GM18507 (cell line): ENCODE measurements around the gene MEGF10.
"Not testable (repeated sequence)": the region's sequence is repeated elsewhere in the genome, so short reads cannot be mapped to it uniquely, and the experiment has no call there.

Experiments
- DNase-seq: peaks from one replicate; pipeline ENCODE4 v3.0.0; 2011; ENCODE audit warnings: low read depth; ENCODE audit not compliant: insufficient read length; ENCODE audit errors: extremely low spot score
- FAIRE-seq: peaks from 2 replicates; lab custom pipeline; 2011; peaks lifted over from hg19 to GRCh38; lab: Jason Lieb, UNC

Gene MEGF10

DNA sequence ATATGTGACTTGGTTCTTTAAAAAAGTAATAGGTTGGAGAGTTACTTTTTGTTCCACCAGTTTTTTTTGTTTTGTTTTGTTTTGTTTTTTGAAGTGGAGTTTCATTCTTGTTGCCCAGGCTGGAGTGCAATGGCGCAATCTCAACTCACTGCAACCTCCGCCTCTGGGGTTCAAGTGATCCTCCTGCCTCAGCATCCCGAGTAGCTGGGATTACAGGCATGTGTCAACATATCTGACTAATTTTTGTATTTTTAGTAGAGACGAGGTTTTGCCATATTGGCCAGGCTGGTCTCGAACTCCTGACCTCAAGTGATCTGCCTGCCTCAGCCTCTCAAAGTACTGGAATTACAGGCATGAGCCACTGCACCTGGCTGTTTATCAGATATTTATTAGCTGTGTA lies 6.3 kb downstream of the MEGF10 start:
- FAIRE-seq, DNase-seq: not testable (repeated sequence)

GRCh38 chr5:127297348-127298035 lies 6.9 kb downstream of the MEGF10 start:
- DNase-seq (no peak), FAIRE-seq (no peak)

DNA sequence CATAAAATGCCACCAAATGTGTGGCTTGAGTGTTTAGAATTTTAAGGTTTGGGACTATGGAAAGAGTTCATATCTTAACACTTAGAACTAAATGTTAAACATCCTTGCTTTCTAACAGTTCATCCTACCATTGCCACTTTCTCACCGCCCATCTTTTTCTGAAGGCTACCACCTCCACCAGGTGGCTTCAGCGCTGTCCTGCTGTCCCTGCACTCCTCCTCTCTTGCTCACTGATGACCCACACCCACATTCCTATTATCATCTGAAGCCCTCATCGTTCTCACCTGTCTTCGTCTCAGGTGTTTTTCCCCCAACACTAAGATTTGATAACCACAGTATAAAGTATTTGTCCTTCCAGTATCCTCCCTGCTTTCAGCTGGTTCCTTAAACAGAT lies 7.4 kb downstream of the MEGF10 start:
- FAIRE-seq (no peak), DNase-seq (no peak)

DNA sequence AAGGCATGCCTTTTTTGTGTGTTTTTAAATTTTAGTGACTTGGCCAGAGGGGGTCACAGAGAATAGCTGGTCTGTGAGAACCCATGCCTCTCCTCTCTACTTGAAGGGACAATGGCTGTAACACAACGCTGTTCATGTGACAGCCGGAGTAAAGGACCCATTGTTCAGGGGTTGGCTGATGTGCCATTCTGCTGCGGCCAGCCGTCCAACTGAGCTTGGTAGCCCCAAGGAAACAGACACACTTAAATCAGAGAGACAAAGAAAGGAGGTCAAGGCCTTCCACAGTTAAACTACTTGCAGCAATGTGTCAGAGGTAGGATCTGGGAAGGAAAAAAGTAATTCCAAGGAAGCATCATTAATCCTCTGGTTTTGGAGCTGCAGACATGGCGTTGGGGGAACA lies 8.1 kb downstream of the MEGF10 start:
- FAIRE-seq (no peak), DNase-seq (no peak)

- DNase-seq (no peak), FAIRE-seq (no peak)
Measured at GRCh38 chr5:127299678-127300077, 9.1 kb downstream of the MEGF10 start.

- no peak for FAIRE-seq
Measured at GRCh38 chr5:127302509-127302908, 11.9 kb downstream of the MEGF10 start.

DNA sequence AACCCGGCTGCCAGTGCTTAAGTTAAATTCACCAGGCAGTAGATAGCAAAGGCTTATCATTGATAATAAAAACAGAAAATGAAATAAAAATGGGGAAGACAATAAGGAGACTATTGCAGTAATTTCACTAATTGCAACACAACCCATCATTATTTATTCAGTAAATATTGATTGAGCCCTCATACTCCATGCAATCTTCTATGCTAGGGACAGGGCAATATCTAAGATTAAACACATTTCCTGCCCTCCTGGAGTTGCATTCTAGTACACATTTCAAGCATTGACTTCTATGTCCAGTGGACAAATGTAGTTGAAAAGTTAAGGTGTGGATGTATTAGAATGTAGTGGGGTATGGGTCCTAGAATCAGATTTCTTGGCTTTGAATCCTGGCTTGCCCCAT lies 12.8 kb downstream of the MEGF10 start:
- no peak for FAIRE-seq

More at GRCh38 chr5:127302509-127302908, 11.9 kb downstream of the MEGF10 start:
- no peak for DNase-seq

DNA sequence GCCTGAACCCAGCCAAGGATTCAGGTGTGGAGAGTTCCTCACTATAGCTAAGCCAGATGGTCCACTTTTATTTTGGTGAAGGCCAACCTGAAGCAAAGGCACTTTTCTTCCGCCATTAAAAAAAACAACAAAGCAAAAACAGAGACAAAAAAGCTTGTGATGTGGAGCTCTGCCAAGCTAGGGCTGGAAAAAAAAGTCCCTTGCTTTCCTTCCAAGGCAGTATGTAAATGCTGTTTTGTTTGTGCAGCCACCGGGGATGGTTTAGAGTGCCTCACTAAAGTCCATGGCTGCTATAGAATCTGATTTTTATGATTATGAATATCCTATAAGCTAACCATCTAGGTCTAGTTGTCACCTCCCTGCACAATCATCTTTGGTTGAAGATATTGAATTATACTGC lies 14.9 kb downstream of the MEGF10 start:
- no peak for FAIRE-seq

More for the DNA sequence above, 12.8 kb downstream of the MEGF10 start:
- no peak for DNase-seq

DNA sequence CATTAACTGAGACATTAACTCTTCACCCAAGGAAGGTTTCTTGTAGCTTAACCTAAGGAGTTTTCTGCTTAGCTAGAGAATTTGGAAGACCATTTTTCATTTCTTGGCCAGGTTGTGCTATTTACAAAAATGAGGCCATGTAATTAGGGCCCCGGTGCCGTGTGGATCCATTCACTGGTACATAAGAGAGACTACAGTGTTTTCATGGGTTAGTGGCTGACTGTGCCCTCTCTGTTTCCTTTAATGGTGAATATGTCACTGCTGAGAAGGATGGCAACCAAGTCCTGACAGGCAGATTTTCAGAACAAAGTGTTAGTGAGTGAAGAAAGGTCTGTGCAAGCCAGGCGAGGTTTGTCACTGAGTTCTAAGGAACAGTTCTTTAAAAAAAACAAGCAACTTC lies 15.4 kb downstream of the MEGF10 start:
- FAIRE-seq = no peak

More for the DNA sequence above, 14.9 kb downstream of the MEGF10 start:
- DNase-seq = no peak

DNA sequence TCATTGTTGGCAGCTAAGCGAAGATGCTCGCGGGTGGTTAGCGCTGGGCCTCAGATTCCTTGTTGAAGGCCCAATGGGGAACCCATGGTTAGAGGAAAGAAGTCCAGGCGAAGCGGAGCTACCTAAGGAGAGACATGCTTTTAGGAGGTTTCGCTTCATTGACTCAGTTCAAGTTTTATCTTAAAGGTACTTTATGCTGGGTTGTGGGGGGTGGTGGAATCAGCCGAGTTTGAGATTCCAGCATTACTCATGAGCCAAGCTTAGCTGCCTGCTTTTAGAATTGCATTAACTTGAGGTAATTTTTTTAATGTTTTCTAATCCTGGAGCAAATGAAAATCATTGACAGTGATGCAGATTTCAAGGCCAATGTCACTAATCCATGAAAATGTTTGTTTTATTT lies 16.1 kb downstream of the MEGF10 start:
- FAIRE-seq = no peak

More for the DNA sequence above, 15.4 kb downstream of the MEGF10 start:
- DNase-seq = no peak

GRCh38 chr5:127307868-127308267 lies 17.3 kb downstream of the MEGF10 start:
- FAIRE-seq (no peak), DNase-seq (no peak)

More for the DNA sequence above, 16.1 kb downstream of the MEGF10 start:
- DNase-seq = no peak

DNA sequence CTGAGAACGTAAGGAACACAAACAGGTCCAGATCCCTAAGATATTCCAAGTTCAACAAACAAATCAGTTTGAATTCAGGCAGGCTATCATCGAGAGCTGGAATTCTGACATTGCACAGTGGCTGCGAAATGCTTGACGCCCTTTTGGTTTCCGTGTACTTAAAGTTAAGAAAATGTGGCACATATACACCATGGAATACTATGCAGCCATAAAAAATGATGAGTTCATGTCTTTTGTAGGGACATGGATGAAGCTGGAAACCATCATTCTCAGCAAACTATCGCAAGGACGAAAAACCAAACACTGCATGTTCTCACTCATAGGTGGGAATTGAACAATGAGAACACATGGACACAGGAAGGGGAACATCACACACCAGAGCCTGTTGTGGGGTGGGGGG lies 17.7 kb downstream of the MEGF10 start:
- FAIRE-seq, DNase-seq: not testable (repeated sequence)

- DNase-seq (no peak), FAIRE-seq (no peak)
Measured at GRCh38 chr5:127308945-127309344, 18.3 kb downstream of the MEGF10 start.

GRCh38 chr5:127311349-127311748 lies 20.8 kb downstream of the MEGF10 start:
- no peak for DNase-seq
- FAIRE-seq = no peak

- FAIRE-seq (no peak), DNase-seq (no peak)
Measured at GRCh38 chr5:127311781-127312525, 21.4 kb downstream of the MEGF10 start.

GRCh38 chr5:127313379-127313778 lies 22.8 kb downstream of the MEGF10 start:
- no peak for FAIRE-seq
- no peak for DNase-seq

GRCh38 chr5:127313847-127314473 lies 23.4 kb downstream of the MEGF10 start:
- peak; percentile 86 for FAIRE-seq

GRCh38 chr5:127316011-127316410 lies 25.4 kb downstream of the MEGF10 start:
- FAIRE-seq = no peak
- DNase-seq = no peak

More at GRCh38 chr5:127313847-127314473, 23.4 kb downstream of the MEGF10 start:
- DNase-seq = peak; percentile 37

- not testable (repeated sequence) for DNase-seq, FAIRE-seq
Measured at GRCh38 chr5:127317385-127317784, 26.8 kb downstream of the MEGF10 start.
